SK-N-MC (cell line): Measurements from ENCODE around the gene DAB1.

Source experiments
- EZH2 ChIP-seq: fragments of 200-600 bp; sonication (generic); IDR thresholded peaks from one replicate; pipeline ENCODE4 v1.6.1; 2017; ENCODE audit warnings: antibody characterized with exemption
- POLR2AphosphoS5 ChIP-seq: IDR thresholded peaks from 2 replicates; pipeline ENCODE4 v1.6.1; 2012; ENCODE audit warnings: mild to moderate bottlenecking, low read depth, low read length, borderline replicate concordance

GRCh38 chr1:57065442-57065841 is 358.4 kb downstream of the DAB1 start:
- TF ChIP-seq EZH2 (no peak), POLR2AphosphoS5 (no peak)
